Measurements from ENCODE around the gene CD69.
A peak's percentile ranks its signal among the peaks of the same experiment; 100 is the strongest.

The CD69 gene

GRCh38 chr12:9760120-9760519 lies 581 bp downstream of the CD69 start:
- ATAC-seq (replicated peaks): no peak
- no peak for DNase-seq

GRCh38 chr12:9759694-9760093 lies 1.0 kb downstream of the CD69 start:
- Mint-ChIP-seq H3K9me3 (peaks cover 0 to 2% of the 10 kb centered on the region in 2 donors), H3K4me1 (peaks cover 31 to 59% of the 10 kb centered on the region in 2 donors), H3K36me3 (peaks cover 18 to 37% of the 10 kb centered on the region in 2 donors), H3K27ac (peak overlapping the region; percentile 94), H3K27me3 (no peaks in the 10 kb centered on the region), H3K4me3 (peak overlapping the region; percentile 88 to 91)
- no peak for ATAC-seq (replicated peaks)
- DNase-seq: no peak

More at GRCh38 chr12:9760120-9760519, 581 bp downstream of the CD69 start:
- H3K27me3 Mint-ChIP-seq: no peaks in the 10 kb centered on the region
- peaks cover 34 to 60% of the 10 kb centered on the region in 2 donors for H3K4me1 Mint-ChIP-seq
- peak overlapping the region; percentile 94 for H3K27ac Mint-ChIP-seq
- peaks cover 16 to 35% of the 10 kb centered on the region in 2 donors for H3K36me3 Mint-ChIP-seq
- H3K9me3 Mint-ChIP-seq: peaks cover 0 to 2% of the 10 kb centered on the region in 2 donors
- peak overlapping the region; percentile 88 to 91 for H3K4me3 Mint-ChIP-seq

DNA sequence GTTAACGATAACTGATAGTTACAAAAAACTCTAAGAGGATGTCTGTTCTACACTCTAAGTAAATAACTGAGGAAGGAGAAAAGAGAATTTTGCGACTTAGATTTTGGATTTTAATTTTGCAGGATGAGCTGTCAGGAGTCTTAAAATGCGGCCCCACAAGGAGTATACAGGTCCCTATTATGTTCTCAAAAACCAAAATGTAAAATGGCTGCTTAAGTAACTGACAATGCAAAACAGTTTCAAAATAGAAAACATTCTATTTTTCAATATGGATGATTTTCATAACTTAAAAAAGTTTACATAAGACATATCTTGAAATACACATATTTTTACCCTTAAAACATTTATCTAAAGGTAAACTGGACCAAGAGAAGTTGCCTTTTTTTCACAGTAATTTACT lies 2.6 kb downstream of the CD69 start:
- Mint-ChIP-seq H3K4me1 (peaks cover 26 to 48% of the 10 kb centered on the region in 2 donors), H3K36me3 (peaks cover 22 to 46% of the 10 kb centered on the region in 2 donors), H3K27ac (peak overlapping the region; percentile 98), H3K4me3 (peak overlapping the region; percentile 88 to 91), H3K27me3 (no peaks in the 10 kb centered on the region), H3K9me3 (peaks cover 0 to 2% of the 10 kb centered on the region in 2 donors)
- ATAC-seq (replicated peaks) (no peak), DNase-seq (no peak)

- Mint-ChIP-seq H3K4me1 (peaks cover 24 to 44% of the 10 kb centered on the region in 2 donors), H3K9me3 (peaks cover 0 to under 1% of the 10 kb centered on the region in 2 donors), H3K36me3 (peaks cover 25 to 51% of the 10 kb centered on the region in 2 donors), H3K27me3 (no peaks in the 10 kb centered on the region), H3K4me3 (peak overlapping the region; percentile 88 to 91), H3K27ac (peak overlapping the region; percentile 98)
- DNase-seq: no peak
- no peak for ATAC-seq (replicated peaks)
Measured at GRCh38 chr12:9757433-9758025, 3.2 kb downstream of the CD69 start.

GRCh38 chr12:9756706-9757105 lies 4.0 kb downstream of the CD69 start:
- DNase-seq (no peak), ATAC-seq (replicated peaks) (no peak)
- Mint-ChIP-seq H3K27me3 (no peaks in the 10 kb centered on the region), H3K36me3 (peaks cover 26 to 53% of the 10 kb centered on the region in 2 donors), H3K27ac (peak overlapping the region; percentile 85), H3K9me3 (no peaks in the 10 kb centered on the region), H3K4me1 (peaks cover 20 to 39% of the 10 kb centered on the region in 2 donors), H3K4me3 (peak overlapping the region; percentile 55 to 68)

DNA sequence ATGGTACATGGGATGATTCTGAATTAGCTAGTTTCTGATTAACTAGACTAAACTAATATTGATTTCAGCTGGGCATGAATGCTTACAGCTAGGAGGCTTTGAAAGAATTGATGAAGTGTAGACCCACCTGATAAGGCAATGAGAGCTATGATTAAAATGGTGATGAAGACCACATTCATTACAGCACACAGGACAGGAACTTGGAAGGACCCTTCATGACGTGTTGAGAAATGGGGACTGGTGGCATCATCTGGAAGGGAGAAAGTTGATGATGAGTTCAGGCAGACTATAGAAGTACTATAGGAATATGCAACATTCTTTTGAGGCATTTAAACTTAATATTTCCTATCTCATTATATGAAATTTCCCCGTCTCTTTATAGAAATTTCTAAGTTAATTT lies 4.5 kb downstream of the CD69 start:
- Mint-ChIP-seq H3K4me1 (peaks cover 19 to 38% of the 10 kb centered on the region in 2 donors), H3K36me3 (peaks cover 29 to 58% of the 10 kb centered on the region in 2 donors), H3K4me3 (no peak overlapping the region), H3K27ac (peak overlapping the region; percentile 85), H3K27me3 (no peaks in the 10 kb centered on the region), H3K9me3 (no peaks in the 10 kb centered on the region)
- DNase-seq (no peak), ATAC-seq (replicated peaks) (no peak)

- DNase-seq (no peak), ATAC-seq (replicated peaks) (no peak)
- H3K27ac Mint-ChIP-seq: no peak overlapping the region
- no peaks in the 10 kb centered on the region for H3K27me3 Mint-ChIP-seq
- no peak overlapping the region for H3K4me3 Mint-ChIP-seq
- H3K4me1 Mint-ChIP-seq: peaks cover 19 to 35% of the 10 kb centered on the region in 2 donors
- peaks cover 29 to 58% of the 10 kb centered on the region in 2 donors for H3K36me3 Mint-ChIP-seq
- no peaks in the 10 kb centered on the region for H3K9me3 Mint-ChIP-seq
Measured at GRCh38 chr12:9755567-9755966, 5.1 kb downstream of the CD69 start.

GRCh38 chr12:9755035-9755434 lies 5.7 kb downstream of the CD69 start:
- H3K4me1 Mint-ChIP-seq: peaks cover 19 to 37% of the 10 kb centered on the region in 2 donors
- no peak overlapping the region for H3K4me3 Mint-ChIP-seq
- ATAC-seq (replicated peaks): no peak
- no peaks in the 10 kb centered on the region for H3K27me3 Mint-ChIP-seq
- DNase-seq: no peak
- H3K36me3 Mint-ChIP-seq: peaks cover 29 to 58% of the 10 kb centered on the region in 2 donors
- no peak overlapping the region for H3K27ac Mint-ChIP-seq
- no peaks in the 10 kb centered on the region for H3K9me3 Mint-ChIP-seq

GRCh38 chr12:9754099-9754927 lies 6.4 kb downstream of the CD69 start:
- Mint-ChIP-seq H3K9me3 (no peaks in the 10 kb centered on the region), H3K27me3 (no peaks in the 10 kb centered on the region), H3K36me3 (peaks cover 25 to 53% of the 10 kb centered on the region in 2 donors), H3K27ac (no peak overlapping the region), H3K4me3 (no peak overlapping the region), H3K4me1 (peaks cover 19 to 37% of the 10 kb centered on the region in 2 donors)
- ATAC-seq (replicated peaks) (no peak), DNase-seq (no peak)

- Mint-ChIP-seq H3K4me1 (peaks cover 18 to 37% of the 10 kb centered on the region in 2 donors), H3K36me3 (peaks cover 22 to 50% of the 10 kb centered on the region in 2 donors)
Measured at GRCh38 chr12:9753498-9753897, 7.2 kb downstream of the CD69 start.

GRCh38 chr12:9753073-9753472 lies 7.6 kb downstream of the CD69 start:
- H3K9me3 Mint-ChIP-seq: no peaks in the 10 kb centered on the region
- H3K4me3 Mint-ChIP-seq: no peak overlapping the region
- ATAC-seq (replicated peaks) (no peak), DNase-seq (no peak)
- H3K36me3 Mint-ChIP-seq: peaks cover 20 to 48% of the 10 kb centered on the region in 2 donors
- no peaks in the 10 kb centered on the region for H3K27me3 Mint-ChIP-seq
- peaks cover 17 to 37% of the 10 kb centered on the region in 2 donors for H3K4me1 Mint-ChIP-seq
- peak overlapping the region; percentile 39 for H3K27ac Mint-ChIP-seq

More at GRCh38 chr12:9753498-9753897, 7.2 kb downstream of the CD69 start:
- no peak for DNase-seq
- Mint-ChIP-seq H3K9me3 (no peaks in the 10 kb centered on the region), H3K4me3 (no peak overlapping the region), H3K27me3 (no peaks in the 10 kb centered on the region), H3K27ac (no peak overlapping the region)
- ATAC-seq (replicated peaks): no peak

DNA sequence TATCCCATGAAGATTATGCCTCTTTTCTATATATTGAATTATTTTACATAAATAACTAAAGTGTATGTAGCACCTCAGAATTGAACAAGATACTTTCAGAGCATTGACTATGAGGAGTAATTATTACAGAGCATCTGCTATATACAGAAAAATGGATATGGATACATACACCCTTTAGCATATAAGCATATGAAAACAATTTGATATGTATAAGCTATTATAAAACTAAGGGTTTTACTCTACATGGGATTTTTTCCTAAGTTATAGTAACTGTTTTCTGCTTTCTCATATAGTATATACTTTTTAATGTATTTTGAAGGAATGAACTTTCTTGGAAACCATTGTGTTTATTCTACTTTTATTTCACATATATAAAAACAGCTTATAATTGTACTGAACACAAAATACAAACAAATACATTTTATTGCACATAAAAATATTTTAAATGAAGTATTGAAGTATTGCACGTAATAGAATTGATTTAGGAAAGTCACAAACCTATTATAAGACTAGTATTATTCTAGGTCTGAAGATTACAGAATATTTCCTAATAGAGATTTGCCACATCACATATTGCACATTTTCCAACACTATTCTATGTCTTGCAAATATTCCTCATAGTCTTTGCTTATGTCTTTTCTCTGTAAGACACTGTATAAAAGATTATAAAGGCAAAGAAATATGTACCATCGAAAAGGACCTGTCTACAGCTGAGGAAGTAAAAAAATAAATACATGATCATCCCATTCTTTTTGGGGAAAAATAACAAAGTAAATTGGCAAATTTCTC lies 8.4 kb downstream of the CD69 start:
- no peak overlapping the region for H3K27ac Mint-ChIP-seq
- peaks cover 21 to 41% of the 10 kb centered on the region in 2 donors for H3K36me3 Mint-ChIP-seq
- H3K4me3 Mint-ChIP-seq: no peak overlapping the region
- H3K27me3 Mint-ChIP-seq: no peaks in the 10 kb centered on the region
- no peaks in the 10 kb centered on the region for H3K9me3 Mint-ChIP-seq
- no peak for DNase-seq
- ATAC-seq (replicated peaks): no peak
- H3K4me1 Mint-ChIP-seq: peaks cover 16 to 37% of the 10 kb centered on the region in 2 donors

DNA sequence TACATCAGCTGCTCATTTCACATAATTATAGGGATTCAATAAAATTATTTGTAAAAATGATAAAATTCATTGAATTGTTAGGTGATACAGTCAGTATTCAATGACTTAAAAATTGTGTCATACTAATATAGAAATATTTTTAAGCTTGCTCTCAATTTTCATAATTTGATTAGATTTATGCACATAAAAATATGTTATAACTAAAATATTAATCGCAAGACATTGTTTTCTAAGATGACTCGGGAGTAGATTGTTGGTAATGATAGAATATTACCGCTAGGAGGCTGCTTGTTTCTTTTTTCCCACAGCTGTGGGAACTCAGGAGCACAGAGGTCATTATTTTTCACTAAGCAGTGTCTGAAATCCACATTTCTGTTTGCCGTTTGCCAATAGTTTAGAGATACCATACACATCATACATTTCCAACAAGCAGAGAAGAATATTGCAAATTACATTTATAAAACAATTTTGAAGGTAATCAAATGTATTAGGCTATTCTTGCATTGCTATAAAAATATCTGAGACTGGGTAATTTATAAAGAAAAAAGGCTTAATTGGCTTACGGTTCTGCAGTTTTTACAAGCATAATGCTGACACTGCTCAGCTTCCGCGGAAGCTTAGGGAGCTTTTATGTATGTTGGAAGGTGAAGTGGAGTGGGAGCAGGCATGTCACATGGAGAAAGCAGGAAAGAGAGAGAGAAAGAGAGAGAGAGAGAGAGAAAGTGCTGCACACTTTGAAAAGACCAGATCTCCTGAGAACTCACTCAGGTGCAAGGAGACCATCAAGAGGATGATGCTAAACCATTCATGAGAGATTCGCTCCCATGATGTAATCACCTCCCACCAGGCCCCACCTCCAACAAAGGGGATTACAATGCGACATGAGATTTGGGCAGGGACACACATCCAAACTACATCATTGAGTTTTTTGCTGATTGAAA lies 9.2 kb downstream of the CD69 start:
- H3K27ac Mint-ChIP-seq: peak overlapping the region; percentile 69
- no peaks in the 10 kb centered on the region for H3K9me3 Mint-ChIP-seq
- ATAC-seq (replicated peaks) (peak; percentile 40 to 48), DNase-seq (no peak)
- no peak overlapping the region for H3K4me3 Mint-ChIP-seq
- peaks cover 18 to 33% of the 10 kb centered on the region in 2 donors for H3K36me3 Mint-ChIP-seq
- H3K27me3 Mint-ChIP-seq: no peaks in the 10 kb centered on the region
- H3K4me1 Mint-ChIP-seq: peaks cover 15 to 37% of the 10 kb centered on the region in 2 donors
